ENCODE data around the gene SV2C.

DNA sequence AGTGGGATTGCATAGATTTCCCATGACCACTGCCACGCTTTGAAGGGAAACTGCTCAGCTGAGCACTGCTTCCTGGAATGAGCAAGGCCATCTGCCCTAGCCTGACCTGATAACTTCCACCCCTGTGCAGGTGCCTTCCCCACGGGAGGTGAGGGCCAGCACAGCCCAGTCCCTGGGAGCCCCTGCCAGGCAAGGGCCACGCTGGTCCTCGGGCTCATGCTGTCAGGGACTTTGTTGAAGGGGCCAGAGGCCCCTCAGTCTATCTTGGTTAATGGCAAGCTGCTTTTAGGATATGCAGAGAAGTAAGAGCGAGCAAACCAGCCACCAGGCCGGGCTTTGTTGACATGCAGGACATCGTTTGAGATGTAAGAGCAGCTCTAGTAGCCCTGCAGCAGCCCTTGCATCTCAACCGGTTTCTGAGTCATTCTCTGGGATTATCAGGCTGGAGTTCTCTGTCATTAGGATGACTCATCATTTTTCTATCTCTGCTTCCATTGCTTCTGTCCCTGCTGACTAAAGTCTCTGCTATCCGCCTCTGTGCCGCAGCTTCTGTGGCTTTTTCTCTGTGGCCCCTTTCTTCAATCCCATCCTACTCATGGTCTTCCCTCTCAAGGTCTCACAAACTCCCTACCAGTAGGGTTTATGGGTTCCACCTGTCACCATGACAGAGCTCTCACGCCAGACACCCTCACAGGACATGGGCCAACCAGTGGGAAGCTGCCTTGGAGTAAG lies 289.3 kb downstream of the SV2C start:
- TF ChIP-seq EZH2 (IDR thresholded peaks at IDR 0.05; ENCODE audit: borderline replicate concordance, low read length) = no peak
- TF ChIP-seq, protein P1, sequence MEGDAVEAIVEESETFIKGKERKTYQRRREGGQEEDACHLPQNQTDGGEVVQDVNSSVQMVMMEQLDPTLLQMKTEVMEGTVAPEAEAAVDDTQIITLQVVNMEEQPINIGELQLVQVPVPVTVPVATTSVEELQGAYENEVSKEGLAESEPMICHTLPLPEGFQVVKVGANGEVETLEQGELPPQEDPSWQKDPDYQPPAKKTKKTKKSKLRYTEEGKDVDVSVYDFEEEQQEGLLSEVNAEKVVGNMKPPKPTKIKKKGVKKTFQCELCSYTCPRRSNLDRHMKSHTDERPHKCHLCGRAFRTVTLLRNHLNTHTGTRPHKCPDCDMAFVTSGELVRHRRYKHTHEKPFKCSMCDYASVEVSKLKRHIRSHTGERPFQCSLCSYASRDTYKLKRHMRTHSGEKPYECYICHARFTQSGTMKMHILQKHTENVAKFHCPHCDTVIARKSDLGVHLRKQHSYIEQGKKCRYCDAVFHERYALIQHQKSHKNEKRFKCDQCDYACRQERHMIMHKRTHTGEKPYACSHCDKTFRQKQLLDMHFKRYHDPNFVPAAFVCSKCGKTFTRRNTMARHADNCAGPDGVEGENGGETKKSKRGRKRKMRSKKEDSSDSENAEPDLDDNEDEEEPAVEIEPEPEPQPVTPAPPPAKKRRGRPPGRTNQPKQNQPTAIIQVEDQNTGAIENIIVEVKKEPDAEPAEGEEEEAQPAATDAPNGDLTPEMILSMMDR (conservative IDR thresholded peaks at IDR 0.05 in 1 of 2, IDR thresholded peaks at IDR 0.05 in 1 of 2; ENCODE audit: extremely low read depth in 1 of 2, insufficient read depth in 1 of 2, low read depth in 1 of 2, low read length in 2 of 2) = no peak

Measured in mammary epithelial cell (primary cell).